NCI-H2196 (cell line): ENCODE results near the gene GREM2.

ENCODE experiments used
- DNase-seq: peaks from one replicate; lab custom pipeline; 2025; ENCODE audit not compliant: unreplicated experiment; lab: John Stamatoyannopoulos, UW

GREM2 gene

DNA sequence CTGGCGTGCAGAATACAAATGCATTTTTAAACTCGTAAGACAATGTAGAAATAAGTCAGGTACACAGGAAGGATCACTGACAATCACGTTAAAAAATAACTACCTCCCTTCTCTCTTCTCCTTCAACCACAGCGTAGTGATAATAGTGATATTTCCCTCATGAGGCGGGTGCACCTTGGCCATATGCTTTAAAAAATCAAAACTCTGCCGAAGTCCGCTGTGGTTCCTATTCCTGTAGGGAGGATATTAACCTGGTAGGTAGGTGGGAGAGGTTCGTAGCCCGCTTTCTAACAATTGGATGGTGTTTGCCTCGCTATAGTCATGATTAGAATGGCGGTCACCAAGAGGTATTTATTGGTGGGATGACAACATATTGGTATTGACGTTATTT lies 732 bp downstream of the GREM2 start:
- no peak for DNase-seq

DNA sequence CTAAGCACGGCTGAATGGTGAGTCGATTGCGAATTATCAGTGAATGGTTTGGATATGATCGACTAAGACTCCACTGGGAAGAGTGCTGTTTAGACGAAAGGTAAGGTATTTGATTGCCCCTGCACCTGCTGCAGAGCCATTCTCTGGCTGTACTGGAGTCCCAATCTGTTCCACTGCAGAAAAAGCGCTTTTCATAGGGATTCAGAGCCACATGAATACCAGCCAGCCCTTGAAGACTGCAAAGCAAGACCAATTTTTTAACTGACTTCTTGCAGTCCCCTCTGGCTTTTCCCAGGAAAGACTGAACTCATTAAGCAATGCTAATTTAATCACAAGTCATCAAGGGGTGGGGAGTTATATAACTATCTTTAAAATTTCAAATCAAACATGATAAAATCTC lies 1.3 kb downstream of the GREM2 start:
- no peak for DNase-seq

DNA sequence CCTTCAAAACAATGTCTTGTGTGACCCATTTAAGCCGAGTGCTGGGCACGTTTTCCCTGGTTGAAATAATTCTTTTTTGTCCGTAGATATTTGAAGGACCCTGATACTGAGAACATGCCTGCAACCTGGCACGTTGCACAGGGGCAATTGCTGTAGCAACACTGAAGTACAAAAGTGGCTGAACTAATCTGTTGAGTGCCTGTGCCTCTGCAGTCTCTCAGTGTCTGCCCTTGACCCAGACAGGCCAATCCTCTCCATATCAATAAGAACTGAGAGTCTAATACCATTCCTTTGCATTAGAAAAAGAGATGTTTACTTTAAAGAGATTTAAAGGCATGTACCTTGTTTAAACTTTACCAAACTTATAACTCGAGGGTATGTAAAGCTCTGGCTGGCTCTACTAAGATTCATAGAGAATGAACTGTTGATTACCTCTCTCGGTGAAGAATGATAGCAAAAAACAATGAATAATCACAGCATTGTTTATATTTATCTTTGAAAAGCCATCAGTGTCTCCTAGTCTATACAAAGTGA lies 2.4 kb downstream of the GREM2 start:
- no peak for DNase-seq

DNA sequence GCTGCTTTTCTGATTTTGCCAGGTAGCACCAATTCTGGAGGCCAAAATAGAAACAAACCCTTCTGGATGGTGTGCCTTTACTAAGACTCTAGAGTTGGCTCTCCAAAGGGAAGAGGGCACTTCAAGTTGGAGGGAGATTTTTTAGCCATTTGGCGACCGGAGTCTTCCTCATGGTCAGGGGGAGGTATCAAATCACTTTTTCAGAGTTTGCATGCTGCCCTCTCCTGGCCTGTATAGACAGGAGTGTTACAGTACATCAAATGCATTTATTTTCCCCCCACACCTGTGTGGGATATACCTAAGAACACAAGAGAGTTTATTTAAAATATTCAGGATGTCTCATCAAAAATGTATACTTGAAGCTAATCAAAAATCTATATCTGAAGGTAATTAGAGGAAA lies 3.2 kb downstream of the GREM2 start:
- no peak for DNase-seq

DNA sequence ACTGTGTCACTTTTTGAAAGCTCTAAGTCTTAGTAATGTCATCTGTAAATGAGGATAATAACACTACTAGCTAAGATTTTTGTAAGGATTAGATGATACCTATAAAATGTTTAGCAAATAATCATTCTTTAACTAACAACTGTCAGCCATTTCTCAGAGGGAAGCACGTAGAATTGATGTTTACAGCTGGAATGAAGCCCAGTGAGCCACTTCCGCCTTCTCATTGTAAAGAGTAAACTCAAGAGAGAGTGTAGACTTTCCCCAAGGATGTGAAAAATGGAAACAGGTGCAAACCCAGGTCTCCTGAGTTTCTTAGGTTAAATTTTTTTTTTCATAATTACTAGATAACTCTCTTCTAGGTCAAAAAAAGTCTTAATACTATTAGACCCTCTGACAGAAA lies 4.9 kb downstream of the GREM2 start:
- no peak for DNase-seq

DNA sequence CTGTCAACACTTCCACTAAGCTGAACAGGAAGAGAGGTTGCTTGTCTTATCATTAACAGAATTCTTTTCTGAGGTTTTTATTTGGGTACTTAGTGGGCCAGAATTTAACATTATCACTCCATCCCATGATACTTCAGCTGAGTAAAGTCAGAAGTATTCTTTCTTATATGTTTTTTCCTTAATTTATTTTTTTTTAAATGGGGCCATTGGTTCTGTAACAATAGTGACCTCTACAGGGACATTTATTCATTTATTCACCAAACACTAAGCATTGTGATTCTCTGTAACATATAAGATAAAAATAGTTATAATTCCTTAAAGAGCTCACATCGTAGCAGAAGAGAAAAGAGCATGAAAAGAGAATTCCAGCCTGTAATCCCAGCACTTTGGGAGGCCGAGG lies 9.8 kb downstream of the GREM2 start:
- DNase-seq = no peak

DNA sequence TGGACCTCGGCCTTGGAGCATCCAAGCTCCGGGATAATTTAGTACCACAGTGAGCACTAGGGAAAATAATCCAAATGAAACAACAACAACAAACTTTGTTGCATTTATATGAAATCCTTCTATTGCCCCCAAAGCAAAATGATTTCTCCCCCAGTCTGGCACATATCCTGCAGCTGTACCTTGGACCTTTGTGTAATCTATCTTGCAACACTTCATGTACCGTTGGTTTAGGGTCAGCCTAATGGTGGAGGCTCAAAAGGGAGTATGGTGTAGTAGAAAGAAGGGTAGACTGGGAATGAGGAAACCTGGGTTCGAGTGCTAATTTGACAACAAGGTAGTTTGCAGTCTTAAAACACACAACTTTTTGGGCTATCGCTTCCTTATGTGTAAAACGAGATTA lies 12.1 kb downstream of the GREM2 start:
- no peak for DNase-seq

DNA sequence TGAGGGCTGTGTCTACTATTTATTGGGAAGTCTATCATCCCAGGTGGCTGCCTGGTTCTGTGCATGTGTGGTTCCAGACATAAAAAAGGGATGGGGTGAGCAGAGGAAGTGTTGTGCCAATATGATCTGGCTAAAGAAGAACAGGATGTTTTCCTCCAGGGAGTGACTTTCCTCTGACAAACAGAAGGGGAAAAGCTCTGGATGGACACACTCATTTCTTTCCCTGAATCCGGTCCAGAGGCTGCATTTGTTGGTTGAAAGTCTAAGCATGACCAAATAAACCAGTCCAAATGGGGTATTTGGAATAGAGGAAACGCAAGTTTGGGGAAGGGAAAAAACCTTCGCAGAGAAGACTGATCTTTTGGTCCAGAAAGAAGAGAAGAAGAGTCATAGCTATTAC lies 12.7 kb downstream of the GREM2 start:
- no peak for DNase-seq

DNA sequence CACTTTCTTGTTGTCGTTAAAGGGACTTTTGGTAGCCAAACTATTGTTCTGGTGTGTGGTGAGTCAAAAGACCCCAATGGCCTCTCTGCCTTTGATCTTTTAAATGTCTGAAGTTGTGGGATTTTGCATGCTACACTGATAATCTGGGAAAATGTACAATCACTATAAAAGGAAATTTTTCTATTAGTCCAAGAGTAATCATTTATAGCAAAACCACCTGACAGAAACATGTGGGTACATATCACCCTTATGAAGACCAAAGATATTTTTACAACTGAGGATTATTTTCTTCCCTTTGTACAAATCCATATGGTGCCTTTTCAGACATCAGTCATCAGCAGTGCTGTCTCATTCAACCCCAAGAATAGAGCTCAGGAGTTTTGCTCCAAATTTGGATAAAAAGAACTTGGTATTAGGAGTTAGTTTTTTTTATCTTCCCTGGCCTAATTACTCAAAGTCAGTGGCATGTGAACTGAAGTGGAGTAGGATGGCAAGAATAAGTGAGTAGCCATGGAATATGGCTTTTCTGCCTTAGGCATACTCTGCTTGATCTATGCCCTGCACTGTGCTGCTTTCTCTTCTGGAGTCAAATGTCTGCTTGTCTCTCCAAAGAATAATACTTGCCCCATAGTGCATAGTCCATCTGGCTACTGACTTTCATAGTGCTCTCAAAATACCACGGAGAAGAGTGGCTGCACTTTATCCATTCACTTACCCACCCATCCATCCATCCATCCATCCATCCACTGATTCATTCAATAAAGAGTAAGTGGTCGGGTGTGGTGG lies 13.5 kb downstream of the GREM2 start:
- DNase-seq = no peak

DNA sequence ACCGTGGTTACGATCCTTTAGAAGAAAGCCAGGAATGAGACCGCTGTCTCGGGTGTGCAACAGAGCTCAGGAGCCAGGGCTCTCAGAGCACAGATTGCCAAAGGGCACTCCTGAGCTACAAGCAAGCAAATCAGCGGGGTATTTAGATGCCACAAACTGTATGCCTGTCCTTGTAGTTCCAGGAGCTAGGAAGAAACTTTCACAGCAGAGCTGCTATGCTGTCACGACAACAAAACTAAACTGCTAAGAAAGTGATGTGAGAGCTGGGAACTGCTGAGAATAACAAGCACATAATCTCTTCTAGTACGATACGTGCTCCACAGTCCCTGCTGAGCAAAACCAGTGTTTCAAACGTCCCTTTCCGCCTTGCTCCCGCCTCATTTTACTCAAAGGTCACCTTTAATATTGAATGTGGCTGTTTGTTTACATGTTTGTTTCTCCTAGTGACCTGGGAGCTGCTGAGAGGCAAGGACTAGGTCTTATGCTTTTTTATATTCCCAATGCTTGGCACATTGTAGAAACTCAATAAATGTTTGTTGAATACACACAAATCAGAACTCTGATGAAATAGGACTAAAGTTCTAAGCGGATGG lies 14.7 kb downstream of the GREM2 start:
- DNase-seq = no peak

DNA sequence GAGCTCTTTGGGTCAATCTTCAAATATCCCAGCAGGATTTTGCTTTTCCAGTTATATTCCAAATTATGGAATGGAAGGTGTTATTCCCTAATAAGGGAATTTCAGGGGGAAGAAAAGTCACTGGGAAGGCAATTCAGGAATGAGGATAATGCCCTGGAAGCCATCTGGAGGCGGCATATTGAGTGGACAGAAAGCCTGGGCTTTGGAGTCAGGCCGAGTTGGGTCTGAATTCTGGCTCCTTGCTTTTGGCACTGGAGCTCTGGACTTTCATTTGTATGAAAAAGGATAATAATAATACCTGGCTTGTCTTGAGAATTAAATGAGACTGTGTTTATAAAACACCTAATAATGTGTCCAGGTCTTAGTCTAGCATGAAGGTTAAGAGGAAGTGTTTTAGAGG lies 16.5 kb downstream of the GREM2 start:
- DNase-seq = no peak

DNA sequence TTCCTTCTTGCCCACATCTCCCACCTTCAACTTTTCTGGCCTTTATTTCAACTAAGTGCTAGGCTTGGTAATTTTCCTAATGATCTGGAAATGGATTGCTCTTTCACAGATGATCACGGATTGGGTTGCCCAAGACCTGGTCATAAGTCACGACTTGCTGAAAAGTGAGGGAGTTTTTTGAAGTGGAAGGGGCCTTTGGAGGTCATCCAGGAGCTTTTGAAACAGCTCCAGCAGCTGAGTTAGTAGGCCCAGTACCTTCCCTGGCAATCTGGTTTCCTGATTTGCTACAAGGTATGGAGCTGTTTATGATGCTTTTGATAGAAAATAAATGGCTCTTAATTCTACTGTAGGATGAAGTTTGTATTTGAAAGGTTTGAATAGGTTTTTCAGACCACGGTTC lies 20.4 kb downstream of the GREM2 start:
- DNase-seq = no peak

DNA sequence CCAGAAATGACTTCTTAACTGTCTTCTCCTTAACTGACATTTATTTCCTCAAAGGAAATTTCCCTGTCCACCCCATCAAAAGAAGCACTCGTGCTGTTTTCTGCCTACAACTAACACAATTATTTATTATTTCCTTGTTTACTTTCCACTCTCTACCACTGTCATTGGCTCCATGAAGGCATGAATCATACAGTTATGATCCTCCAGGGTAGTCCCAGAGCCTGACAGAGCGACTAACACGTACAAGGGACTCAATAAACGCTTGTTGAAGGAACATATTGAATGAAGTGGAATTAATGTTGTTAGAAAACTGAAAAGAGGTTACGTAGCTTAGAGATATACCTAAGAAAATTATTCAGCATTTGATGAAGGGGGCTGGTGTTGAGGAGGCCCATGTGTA lies 20.9 kb downstream of the GREM2 start:
- DNase-seq = no peak

DNA sequence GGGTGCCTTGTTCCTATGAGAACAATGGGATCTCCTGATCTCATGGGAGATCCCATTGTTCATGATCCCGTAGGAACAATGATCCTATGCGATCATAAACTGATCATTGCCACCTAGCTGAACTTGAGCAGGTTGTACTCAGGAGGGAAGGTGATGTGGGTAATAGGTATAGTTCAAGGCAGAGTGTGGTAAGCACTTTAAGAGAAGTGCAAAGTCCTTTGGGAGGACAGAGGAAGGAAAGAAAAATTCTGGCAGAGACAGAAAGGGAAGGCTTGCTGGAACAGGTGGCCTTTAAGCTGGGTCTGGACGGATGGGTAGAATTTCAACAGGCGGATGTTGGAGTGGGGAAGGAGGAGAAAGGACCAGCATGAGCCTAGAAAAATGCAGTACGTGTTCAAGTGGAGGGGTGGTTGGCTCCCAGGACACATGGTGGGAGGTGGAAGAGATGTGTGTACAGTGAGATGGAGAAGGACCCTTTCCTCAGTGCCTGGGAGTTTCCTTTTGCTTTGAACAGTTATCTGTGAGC lies 22.3 kb downstream of the GREM2 start:
- DNase-seq = no peak

DNA sequence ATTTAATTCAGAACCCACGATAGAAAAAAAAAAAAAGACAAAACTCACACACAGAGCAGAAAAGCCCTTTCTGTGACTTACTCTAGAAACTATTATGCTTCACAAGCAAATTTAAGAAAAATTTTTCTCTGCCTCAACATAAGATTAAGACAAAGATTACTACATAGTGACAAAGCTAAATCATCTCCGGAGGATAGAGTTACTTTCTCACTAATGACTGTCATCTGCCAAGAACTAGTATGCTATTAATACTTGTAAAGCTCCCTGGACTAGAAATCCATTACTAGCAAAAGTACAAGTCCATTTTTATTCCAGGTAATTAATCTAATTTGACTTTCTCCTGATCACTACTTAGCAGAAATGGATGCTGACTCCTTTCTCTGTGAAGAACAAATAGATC lies 25.9 kb downstream of the GREM2 start:
- DNase-seq = no peak

DNA sequence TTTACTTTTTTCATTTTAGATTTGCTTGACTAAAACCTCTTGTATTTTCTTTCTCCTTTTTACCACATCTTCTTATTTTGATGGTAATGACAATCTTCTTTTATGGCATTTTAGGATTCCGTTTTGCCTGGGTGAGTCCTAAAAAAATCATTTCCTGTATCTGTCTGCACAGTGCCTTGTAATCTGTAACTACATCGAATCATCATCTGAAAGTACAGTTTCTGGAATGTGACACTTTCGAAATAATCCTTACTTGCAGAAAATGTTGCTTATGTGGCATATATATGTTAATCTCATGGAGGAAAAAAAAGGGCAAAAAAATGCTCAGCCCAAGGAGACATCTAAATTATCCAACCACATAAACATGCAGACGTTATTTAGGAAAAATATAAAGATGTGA lies 29.0 kb downstream of the GREM2 start:
- no peak for DNase-seq

DNA sequence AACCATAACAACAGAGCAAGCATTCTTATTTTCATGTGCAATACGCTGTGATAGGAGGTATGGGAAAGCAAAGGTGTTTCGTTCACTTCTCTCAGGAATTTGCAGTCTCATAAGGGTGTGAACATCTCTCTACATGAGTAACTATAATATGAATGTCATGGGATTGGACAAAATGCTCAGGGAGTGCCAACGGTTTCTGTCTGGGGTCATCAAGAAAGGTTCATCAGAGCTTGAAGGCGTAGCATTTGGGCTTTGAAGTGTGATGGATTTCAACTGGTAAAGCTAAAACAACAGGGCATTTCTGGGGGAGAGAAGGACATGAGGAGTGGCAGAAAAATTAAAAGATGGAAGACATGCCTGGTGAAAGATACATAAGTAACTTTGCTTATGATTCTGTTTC lies 32.4 kb downstream of the GREM2 start:
- DNase-seq = no peak

DNA sequence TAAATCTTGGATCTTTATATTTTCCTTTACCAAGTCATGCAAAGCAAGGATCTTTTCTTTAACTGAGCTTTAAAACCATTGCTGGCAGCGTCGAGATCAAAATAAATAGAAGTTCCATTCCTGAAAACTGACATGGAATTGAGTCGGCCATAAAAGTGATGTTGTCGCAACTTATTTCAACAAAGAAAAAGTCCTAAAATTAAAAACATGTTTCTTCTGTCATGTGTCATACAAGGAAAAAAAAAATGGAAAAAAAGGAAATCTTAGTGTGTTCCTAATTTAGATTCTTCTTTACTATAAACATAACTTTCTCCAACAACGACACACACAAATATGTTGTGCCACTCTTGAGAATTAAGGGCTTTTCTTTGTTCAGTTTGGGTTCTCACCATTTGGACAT lies 34.9 kb downstream of the GREM2 start:
- DNase-seq = no peak

DNA sequence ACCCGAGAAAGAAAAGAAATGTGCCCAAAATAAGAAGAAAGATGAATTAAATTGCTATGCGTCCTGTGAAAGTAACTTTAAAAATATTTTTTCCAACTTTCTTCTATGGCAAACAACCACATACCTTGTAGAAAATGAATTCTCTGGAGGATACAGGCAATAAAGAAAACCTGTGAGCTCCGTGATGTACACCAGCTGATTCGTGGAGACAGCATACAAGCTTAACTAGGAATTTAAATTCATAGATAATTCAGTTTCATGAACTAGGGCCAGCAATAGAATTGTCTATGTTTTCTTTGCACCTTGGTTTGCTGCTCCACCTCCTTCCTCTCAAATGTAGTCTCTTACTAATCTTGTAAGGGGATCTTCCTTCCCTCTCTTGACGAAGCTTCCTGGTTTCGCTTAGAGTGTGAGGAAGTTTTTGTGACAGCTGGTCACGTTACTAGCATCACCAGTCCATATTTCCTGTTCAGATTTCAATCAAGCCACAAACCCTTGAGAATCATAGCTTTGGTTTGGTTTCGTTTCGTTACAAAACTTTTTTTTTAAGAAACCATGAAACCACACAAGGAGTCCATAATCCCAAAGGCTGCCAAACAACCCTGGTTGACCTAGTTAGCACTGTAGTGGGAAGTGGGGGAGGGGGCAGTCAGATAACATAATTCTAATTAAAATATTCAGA lies 35.8 kb downstream of the GREM2 start:
- no peak for DNase-seq

DNA sequence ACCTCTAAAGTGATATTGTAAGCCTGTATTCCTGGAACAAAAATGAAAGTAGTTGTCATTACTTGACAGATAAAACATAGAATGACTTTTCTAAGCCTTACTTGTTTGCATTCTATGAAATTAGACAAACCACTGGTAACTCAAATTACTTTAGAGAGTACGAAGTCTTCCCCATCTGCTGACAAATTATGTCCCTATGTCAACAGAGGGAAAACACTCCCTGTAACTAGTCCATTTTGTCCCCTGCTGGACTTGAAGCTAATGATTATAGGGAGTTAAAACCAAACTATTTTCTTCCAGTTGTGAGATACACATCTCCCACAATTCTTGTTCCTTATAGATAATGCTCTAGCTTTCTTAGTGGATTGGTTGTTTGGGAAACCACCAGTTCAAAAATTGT lies 39.6 kb downstream of the GREM2 start:
- DNase-seq = no peak

DNA sequence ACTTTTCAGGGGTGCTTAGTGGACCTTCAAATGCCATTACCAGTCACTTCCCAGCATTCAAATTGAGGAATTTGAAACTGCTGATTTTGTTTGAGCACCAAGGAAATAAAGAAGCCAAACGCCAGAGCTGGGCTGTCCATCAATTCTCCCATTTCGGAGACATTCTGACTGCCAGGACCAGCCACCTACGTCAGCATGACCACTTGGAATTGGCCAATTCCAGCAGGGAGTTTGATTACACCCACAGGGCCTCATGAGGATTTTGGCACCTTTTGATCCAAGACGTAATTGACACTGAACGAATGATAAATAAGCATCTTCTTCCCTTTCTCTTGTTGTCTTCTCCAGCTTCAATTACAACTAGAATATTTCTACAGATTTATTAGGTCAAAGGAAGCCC lies 40.2 kb downstream of the GREM2 start:
- no peak for DNase-seq

DNA sequence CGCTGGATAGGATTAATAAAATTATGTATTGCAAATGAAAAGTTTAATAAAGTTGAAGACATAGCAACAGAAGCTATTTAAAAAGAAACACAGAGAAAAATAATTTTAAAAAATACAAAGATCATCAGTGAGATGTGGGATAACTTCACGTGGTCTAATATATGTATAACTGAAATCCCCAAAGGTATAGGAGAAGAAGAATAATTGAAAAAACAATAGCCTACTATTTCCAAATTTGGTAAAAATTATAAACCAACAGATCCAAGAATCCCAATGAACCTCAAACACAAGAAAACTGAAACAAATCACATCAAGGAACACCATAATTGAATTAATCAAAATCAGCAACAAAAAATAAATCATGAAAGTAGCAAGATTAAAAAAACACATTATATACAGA lies 44.9 kb downstream of the GREM2 start:
- DNase-seq = no peak
